HFFc6 (cell line): ENCODE results near the gene ADAM8. TPM values are rescaled to one million over a fixed set of nuclear protein-coding genes. Genes with fewer than 3 reads are reported as not detected.

Experiments
- DNase-seq: peaks from one replicate; pipeline ENCODE4 v3.0.0-alpha.2; 2018
- H3K27ac Mint-ChIP-seq: 2 replicates; pipeline ENCODE4 v1.8.0; 2020; ENCODE audit warnings: mild to moderate bottlenecking, mixed read lengths
- H3K27me3 Mint-ChIP-seq: 2 replicates; pipeline ENCODE4 v1.8.0; 2021; ENCODE audit warnings: mild to moderate bottlenecking, moderate library complexity, mixed read lengths; ENCODE audit not compliant: insufficient read depth
- H3K36me3 Mint-ChIP-seq: 2 replicates; pipeline ENCODE4 v1.8.0; 2021; ENCODE audit warnings: low read depth, mixed read lengths
- H3K4me1 Mint-ChIP-seq: 2 replicates; pipeline ENCODE4 v1.8.0; 2020; ENCODE audit warnings: low read depth, mixed read lengths
- H3K4me3 Mint-ChIP-seq: 2 replicates; pipeline ENCODE4 v1.8.0; 2020; ENCODE audit warnings: mild to moderate bottlenecking, moderate library complexity, mixed read lengths
- H3K9me3 Mint-ChIP-seq: 2 replicates; pipeline ENCODE4 v1.8.0; 2020; ENCODE audit warnings: mild to moderate bottlenecking, mixed read lengths
- CTCF ChIP-seq: fragments of 200-600 bp; sonication (generic); IDR thresholded peaks from 2 replicates; pipeline ENCODE4 v1.5.0; 2021; ENCODE audit warnings: antibody characterized with exemption, mild to moderate bottlenecking
- total RNA-seq, 6 experiments: library from RNA; stranded (reverse); fragmentation: NEBNext Ultra II Directional; extraction: Animal tissue kit (Norgen Biotek cat#: 25700); gene quantifications; 2 replicates in 1 of 6; 3 replicates in 5 of 6; pipeline ENCODE4 v1.2.3, GENCODE V29; 2021

ADAM8 gene
- total RNA-seq, 6 experiments from 2014 or later, result 0.99 to 2.9 (median 1.2) TPM

GRCh38 chr10:133231244-133231945, 45.3 kb downstream of the ADAM8 start:
- no peaks in the 10 kb centered on the region for H3K9me3 Mint-ChIP-seq
- no peak overlapping the region for H3K27ac Mint-ChIP-seq
- H3K27me3 Mint-ChIP-seq, result peaks cover 39% of the 10 kb centered on the region
- no peak for TF ChIP-seq CTCF
- no peak for DNase-seq
- no peaks in the 10 kb centered on the region for H3K4me1 Mint-ChIP-seq
- H3K4me3 Mint-ChIP-seq, result no peak overlapping the region
- H3K36me3 Mint-ChIP-seq, result no peaks in the 10 kb centered on the region

- no peaks in the 10 kb centered on the region for H3K36me3 Mint-ChIP-seq
- no peak for DNase-seq
- no peaks in the 10 kb centered on the region for H3K9me3 Mint-ChIP-seq
- TF ChIP-seq CTCF, result no peak
- H3K4me3 Mint-ChIP-seq, result no peak overlapping the region
- peaks cover 39% of the 10 kb centered on the region for H3K27me3 Mint-ChIP-seq
- no peak overlapping the region for H3K27ac Mint-ChIP-seq
- no peaks in the 10 kb centered on the region for H3K4me1 Mint-ChIP-seq
These were observed 46.1 kb downstream of the ADAM8 start for GRCh38 chr10:133230387-133231195.

- Mint-ChIP-seq H3K4me3 (no peak within 1 kb of the TSS), H3K36me3 (no peaks in the 10 kb centered on the region), H3K27me3 (peaks cover 39% of the 10 kb centered on the region), H3K27ac (no peak within 1 kb of the TSS), H3K4me1 (no peaks in the 10 kb centered on the region), H3K9me3 (no peaks in the 10 kb centered on the region)
- no peak for TF ChIP-seq CTCF
- DNase-seq, result no peak
These were observed 46.7 kb downstream of the ADAM8 start, which contains the start of gene UTF1 for GRCh38 chr10:133230044-133230361. TSS of gene UTF1 (plus strand) at chr10:133230217. CDS start at chr10:133230289, 72 bp downstream.

- Mint-ChIP-seq H3K27me3 (peaks cover 39% of the 10 kb centered on the region), H3K36me3 (no peaks in the 10 kb centered on the region), H3K4me1 (no peaks in the 10 kb centered on the region), H3K27ac (no peak overlapping the region), H3K9me3 (no peaks in the 10 kb centered on the region), H3K4me3 (no peak overlapping the region)
- DNase-seq, result no peak
- TF ChIP-seq CTCF, result no peak
These were observed 47.2 kb downstream of the ADAM8 start for GRCh38 chr10:133229265-133230043.

- no peaks in the 10 kb centered on the region for H3K9me3 Mint-ChIP-seq
- no peaks in the 10 kb centered on the region for H3K36me3 Mint-ChIP-seq
- H3K27ac Mint-ChIP-seq, result no peak overlapping the region
- no peaks in the 10 kb centered on the region for H3K4me1 Mint-ChIP-seq
- no peak overlapping the region for H3K4me3 Mint-ChIP-seq
- no peak for DNase-seq
- H3K27me3 Mint-ChIP-seq, result peaks cover 24% of the 10 kb centered on the region
- no peak for TF ChIP-seq CTCF
These were observed 49.4 kb downstream of the ADAM8 start for GRCh38 chr10:133227256-133227655.
